ENCODE measurements around the gene MZT2A.
"Not testable (repeated sequence)": the region's sequence is repeated elsewhere in the genome, so short reads cannot be mapped to it uniquely, and the experiment has no call there.

The MZT2A gene

GRCh38 chr2:131495506-131495905, 3.3 kb upstream of the MZT2A start:
- peaks cover 12 to 72% (median 41%) of the 10 kb centered on the region in 11 experiments; a peak in 20 of 22 replicates for H4K20me1 ChIP-seq
- H3K36me3 ChIP-seq, result peaks cover 11 to 47% (median 32%) of the 10 kb centered on the region in 11 experiments
- H3K9me3 ChIP-seq (replicated peaks in 1 of 11); H3K27ac ChIP-seq; H3K4me3 ChIP-seq; H3K9ac ChIP-seq; H3K27me3 ChIP-seq: not testable (repeated sequence)
- peak overlapping the region in 9 of 11 experiments; percentile 19 to 98 (median 93); a peak in 4 of 22 replicates for H3K4me2 ChIP-seq
- peaks cover 18 to 30% (median 23%) of the 10 kb centered on the region in 10 experiments for H3K4me1 ChIP-seq

GRCh38 chr2:131493199-131493968, 1.2 kb upstream of the MZT2A start:
- TF ChIP-seq Cebpa-rat (IDR thresholded peaks at IDR 0.05), result no peak
- Histone ChIP-seq H3K4me1 (peaks cover 39 to 51% (median 44%) of the 10 kb centered on the region in 10 experiments), H3K4me3 (peak overlapping the region; percentile 84 to 96 (median 90)), H3K4me2 (peak overlapping the region; percentile 86 to 98 (median 93)), H4K20me1 (peaks cover 19 to 76% (median 56%) of the 10 kb centered on the region in 11 experiments; a peak in 20 of 22 replicates), H3K9ac (peak overlapping the region; percentile 87 to 95 (median 91)), H3K9me3 (replicated peaks in 1 of 11) (no peaks in the 10 kb centered on the region), H3K27ac (peak overlapping the region; percentile 81 to 90 (median 88)), H3K36me3 (peaks cover 0 to 37% (median 14%) of the 10 kb centered on the region in 11 experiments; a peak in 16 of 22 replicates), H3K27me3 (no peaks in the 10 kb centered on the region)

GRCh38 chr2:131492418-131493198, 411 bp upstream of the MZT2A start:
- peak overlapping the region; percentile 64 to 98 (median 93); a peak in 21 of 22 replicates for H3K4me2 ChIP-seq
- no peak for TF ChIP-seq Cebpa-rat (IDR thresholded peaks at IDR 0.05)

GRCh38 chr2:131491469-131491836, 744 bp downstream of the MZT2A start:
- peaks cover 40 to 65% (median 60%) of the 10 kb centered on the region in 10 experiments for H3K4me1 ChIP-seq
- peaks cover 0 to 38% (median 6%) of the 10 kb centered on the region in 11 experiments; a peak in 9 of 22 replicates for H3K36me3 ChIP-seq
- H3K27ac ChIP-seq, result peak overlapping the region; percentile 35 to 90 (median 87); a peak in 21 of 22 replicates
- peak overlapping the region; percentile 84 to 96 (median 90) for H3K4me3 ChIP-seq
- H3K27me3 ChIP-seq; H3K9me3 ChIP-seq (replicated peaks in 1 of 11): not testable (repeated sequence)
- peak overlapping the region; percentile 81 to 95 (median 91) for H3K9ac ChIP-seq
- peaks cover 24 to 79% (median 61%) of the 10 kb centered on the region in 11 experiments; a peak in 20 of 22 replicates for H4K20me1 ChIP-seq
- peak overlapping the region; percentile 83 to 99 (median 98) for H3K4me2 ChIP-seq

More at GRCh38 chr2:131492418-131493198, 411 bp upstream of the MZT2A start:
- Histone ChIP-seq H3K4me1 (peaks cover 40 to 59% (median 51%) of the 10 kb centered on the region in 10 experiments), H3K27me3 (no peaks in the 10 kb centered on the region), H3K9me3 (replicated peaks in 1 of 11) (no peaks in the 10 kb centered on the region), H4K20me1 (peaks cover 22 to 77% (median 61%) of the 10 kb centered on the region in 11 experiments; a peak in 20 of 22 replicates), H3K4me3 (peak overlapping the region; percentile 84 to 96 (median 90)), H3K27ac (peak overlapping the region; percentile 81 to 90 (median 88)), H3K36me3 (peaks cover 0 to 37% (median 12%) of the 10 kb centered on the region in 11 experiments; a peak in 14 of 22 replicates), H3K9ac (peak overlapping the region; percentile 87 to 95 (median 91))

GRCh38 chr2:131490616-131491468, 1.4 kb downstream of the MZT2A start:
- Histone ChIP-seq H3K27ac (peak overlapping the region; percentile 35 to 90 (median 87); a peak in 21 of 22 replicates), H4K20me1 (peaks cover 28 to 78% (median 61%) of the 10 kb centered on the region in 11 experiments; a peak in 20 of 22 replicates), H3K4me1 (peaks cover 40 to 71% (median 65%) of the 10 kb centered on the region in 10 experiments), H3K36me3 (peaks cover 0 to 44% (median 9%) of the 10 kb centered on the region in 11 experiments; a peak in 10 of 22 replicates), H3K4me3 (peak overlapping the region; percentile 84 to 96 (median 90)), H3K4me2 (peak overlapping the region; percentile 83 to 99 (median 98)), H3K9ac (peak overlapping the region; percentile 81 to 95 (median 91))
- H3K9me3 ChIP-seq (replicated peaks in 1 of 11); H3K27me3 ChIP-seq: not testable (repeated sequence)

GRCh38 chr2:131488306-131489205, 3.6 kb downstream of the MZT2A start:
- no peaks in the 10 kb centered on the region for H3K9me3 ChIP-seq (replicated peaks in 1 of 11)
- peak overlapping the region in 5 of 11 experiments; percentile 11 to 38 (median 24); a peak in 3 of 22 replicates for H3K27ac ChIP-seq
- H3K36me3 ChIP-seq, result peaks cover 11 to 52% (median 25%) of the 10 kb centered on the region in 11 experiments
- peak overlapping the region in 7 of 11 experiments; percentile 17 to 62 (median 44); a peak in 8 of 22 replicates for H3K9ac ChIP-seq
- peaks cover 27 to 52% (median 48%) of the 10 kb centered on the region in 10 experiments for H3K4me1 ChIP-seq
- H3K4me2 ChIP-seq, result peak overlapping the region; percentile 16 to 99 (median 97); a peak in 20 of 22 replicates
- peaks cover 23 to 73% (median 53%) of the 10 kb centered on the region in 11 experiments; a peak in 20 of 22 replicates for H4K20me1 ChIP-seq
- no peak overlapping the region for H3K4me3 ChIP-seq
- no peaks in the 10 kb centered on the region for H3K27me3 ChIP-seq
- TF ChIP-seq Cebpa-rat (IDR thresholded peaks at IDR 0.05), result no peak

- H3K27me3 ChIP-seq; H3K9ac ChIP-seq; H3K9me3 ChIP-seq (replicated peaks in 1 of 11); H3K4me3 ChIP-seq: not testable (repeated sequence)
- H3K4me2 ChIP-seq, result peak overlapping the region in 8 of 11 experiments; percentile 8 to 74 (median 56); a peak in 16 of 22 replicates
- H4K20me1 ChIP-seq, result peaks cover 23 to 78% (median 57%) of the 10 kb centered on the region in 11 experiments; a peak in 20 of 22 replicates
- H3K4me1 ChIP-seq, result peaks cover 27 to 52% (median 48%) of the 10 kb centered on the region in 10 experiments
- H3K36me3 ChIP-seq, result peaks cover 22 to 64% (median 36%) of the 10 kb centered on the region in 11 experiments
- peak in 1 of 11 experiments; percentile 27; a peak in 1 of 22 replicates for TF ChIP-seq Cebpa-rat (IDR thresholded peaks at IDR 0.05)
- H3K27ac ChIP-seq, result peak overlapping the region in 3 of 11 experiments; percentile 14 to 18 (median 17); a peak in 3 of 22 replicates
These were observed 5.8 kb downstream of the MZT2A start for GRCh38 chr2:131486201-131486902.

GRCh38 chr2:131484906-131485460, 7.2 kb downstream of the MZT2A start:
- H3K4me3 ChIP-seq; H3K9ac ChIP-seq; H3K27ac ChIP-seq; H3K4me2 ChIP-seq; H3K9me3 ChIP-seq (replicated peaks in 1 of 11); H3K27me3 ChIP-seq: not testable (repeated sequence)
- Histone ChIP-seq H3K4me1 (peaks cover 17 to 42% (median 36%) of the 10 kb centered on the region in 10 experiments), H3K36me3 (peaks cover 25 to 68% (median 36%) of the 10 kb centered on the region in 11 experiments), H4K20me1 (peaks cover 23 to 69% (median 53%) of the 10 kb centered on the region in 11 experiments; a peak in 20 of 22 replicates)

- not testable (repeated sequence) for H3K9ac ChIP-seq; H3K9me3 ChIP-seq (replicated peaks in 1 of 11); H3K27ac ChIP-seq; H3K4me2 ChIP-seq; H3K4me3 ChIP-seq; H3K27me3 ChIP-seq
- Histone ChIP-seq H3K36me3 (peaks cover 25 to 69% (median 41%) of the 10 kb centered on the region in 11 experiments), H3K4me1 (peaks cover 9 to 34% (median 28%) of the 10 kb centered on the region in 10 experiments; a peak in 18 of 20 replicates), H4K20me1 (peaks cover 23 to 61% (median 48%) of the 10 kb centered on the region in 11 experiments; a peak in 19 of 22 replicates)
These were observed 8.0 kb downstream of the MZT2A start for GRCh38 chr2:131483981-131484820.

Data from BLaER1 treated with 17β-estradiol and CSF1 and Interleukin-3, amounts not matched to agents 10 nM and 100 nM (cell line).